Mammary epithelial cell (primary cell): ENCODE data around the gene UGT1A8.

Experiments
- EZH2 ChIP-seq: IDR thresholded peaks from 2 replicates; pipeline ENCODE4 v1.6.1; 2012; ENCODE audit warnings: low read length, inconsistent platforms, borderline replicate concordance
- TF ChIP-seq, protein P1 (sequence below), 2 donors: IDR thresholded peaks in 1 of 2; conservative IDR thresholded peaks in 1 of 2; 2 replicates each; pipeline ENCODE4 v1.5.1; 2011 to 2012; ENCODE audit warnings: inconsistent platforms in 2 of 2, low read length in 2 of 2, mild to moderate bottlenecking in 2 of 2, control low read depth in 1 of 2, low read depth in 1 of 2; ENCODE audit not compliant: insufficient read depth in 1 of 2; ENCODE audit errors: extremely low read depth in 1 of 2

DNA sequence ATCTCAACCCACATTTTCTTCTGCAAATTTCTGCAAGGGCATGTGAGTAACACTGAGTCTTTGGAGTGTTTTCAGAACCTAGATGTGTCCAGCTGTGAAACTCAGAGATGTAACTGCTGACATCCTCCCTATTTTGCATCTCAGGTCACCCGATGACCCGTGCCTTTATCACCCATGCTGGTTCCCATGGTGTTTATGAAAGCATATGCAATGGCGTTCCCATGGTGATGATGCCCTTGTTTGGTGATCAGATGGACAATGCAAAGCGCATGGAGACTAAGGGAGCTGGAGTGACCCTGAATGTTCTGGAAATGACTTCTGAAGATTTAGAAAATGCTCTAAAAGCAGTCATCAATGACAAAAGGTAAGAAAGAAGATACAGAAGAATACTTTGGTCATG lies 150.6 kb downstream of the UGT1A8 start:
- TF ChIP-seq, protein P1, sequence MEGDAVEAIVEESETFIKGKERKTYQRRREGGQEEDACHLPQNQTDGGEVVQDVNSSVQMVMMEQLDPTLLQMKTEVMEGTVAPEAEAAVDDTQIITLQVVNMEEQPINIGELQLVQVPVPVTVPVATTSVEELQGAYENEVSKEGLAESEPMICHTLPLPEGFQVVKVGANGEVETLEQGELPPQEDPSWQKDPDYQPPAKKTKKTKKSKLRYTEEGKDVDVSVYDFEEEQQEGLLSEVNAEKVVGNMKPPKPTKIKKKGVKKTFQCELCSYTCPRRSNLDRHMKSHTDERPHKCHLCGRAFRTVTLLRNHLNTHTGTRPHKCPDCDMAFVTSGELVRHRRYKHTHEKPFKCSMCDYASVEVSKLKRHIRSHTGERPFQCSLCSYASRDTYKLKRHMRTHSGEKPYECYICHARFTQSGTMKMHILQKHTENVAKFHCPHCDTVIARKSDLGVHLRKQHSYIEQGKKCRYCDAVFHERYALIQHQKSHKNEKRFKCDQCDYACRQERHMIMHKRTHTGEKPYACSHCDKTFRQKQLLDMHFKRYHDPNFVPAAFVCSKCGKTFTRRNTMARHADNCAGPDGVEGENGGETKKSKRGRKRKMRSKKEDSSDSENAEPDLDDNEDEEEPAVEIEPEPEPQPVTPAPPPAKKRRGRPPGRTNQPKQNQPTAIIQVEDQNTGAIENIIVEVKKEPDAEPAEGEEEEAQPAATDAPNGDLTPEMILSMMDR (conservative IDR thresholded peaks at IDR 0.05 in 1 of 2, IDR thresholded peaks at IDR 0.05 in 1 of 2; ENCODE audit: extremely low read depth in 1 of 2, insufficient read depth in 1 of 2, low read depth in 1 of 2, low read length in 2 of 2), result no peak
- TF ChIP-seq EZH2, result no peak
